Keratinocyte (primary cell): ENCODE results near the gene EFNA1.

Experiments
- CTCF ChIP-seq, 3 experiments: IDR thresholded peaks in 1 of 3; conservative IDR thresholded peaks in 1 of 3; optimal IDR thresholded peaks in 1 of 3; 2 replicates in 2 of 3; 3 replicates in 1 of 3; pipeline versions ENCODE3 to v1.5.1; 2011; ENCODE audit warnings: low read length in 3 of 3, mild to moderate bottlenecking in 3 of 3, moderate library complexity in 2 of 3, control low read depth in 1 of 3, inconsistent platforms in 1 of 3; ENCODE audit not compliant: insufficient read depth in 2 of 3; ENCODE audit errors: extremely low read depth in 1 of 3
- EZH2 ChIP-seq: IDR thresholded peaks from one replicate; pipeline ENCODE4 v1.6.1; 2012; ENCODE audit warnings: inconsistent platforms, mild to moderate bottlenecking, low read length, moderate library complexity

- TF ChIP-seq CTCF (optimal IDR thresholded peaks at IDR 0.05 in 1 of 3, IDR thresholded peaks at IDR 0.05 in 1 of 3, conservative IDR thresholded peaks at IDR 0.05 in 1 of 3; ENCODE audit: extremely low read depth in 1 of 3, insufficient read depth in 2 of 3, low read length in 3 of 3) (no peak), EZH2 (no peak)
Observed at GRCh38 chr1:155104605-155105534, 22.8 kb upstream of the EFNA1 start.
